Gastroesophageal sphincter (tissue), 4 donors: ENCODE results near the gene TADA3. TPM values are rescaled to one million over a fixed set of nuclear protein-coding genes. Genes with fewer than 3 reads are reported as not detected.

Experiments
- ATAC-seq: fragments of 150-250 bp; one replicate; pipeline ENCODE4 v1.9.1; 2016; ENCODE audit warnings: mild to moderate bottlenecking, moderate library complexity
- H3K27ac ChIP-seq, 4 donors: fragments of 200-600 bp; sonication (generic) in 3 of 4; 1 replicate in 3 of 4; 2 replicates in 1 of 4; pipeline ENCODE4 v1.5.1; 2016 to 2019
- H3K27me3 ChIP-seq: fragments of 200-600 bp; sonication (generic); one replicate; pipeline ENCODE4 v1.5.1; 2019
- H3K36me3 ChIP-seq, 2 donors: fragments of 200-600 bp; sonication (generic); one replicate each; pipeline ENCODE4 v1.5.1; 2019; ENCODE audit warnings: control low read depth in 1 of 2
- H3K4me1 ChIP-seq, 3 donors: fragments of 200-600 bp; sonication (generic); 1 replicate in 2 of 3; 2 replicates in 1 of 3; pipeline ENCODE4 v1.5.1; 2016 to 2019; ENCODE audit warnings: control low read depth in 2 of 3
- H3K4me3 ChIP-seq, 2 donors: fragments of 200-600 bp; sonication (generic); one replicate each; pipeline ENCODE4 v1.5.1; 2019; ENCODE audit warnings: mild to moderate bottlenecking in 1 of 2, moderate library complexity in 1 of 2
- H3K9me3 ChIP-seq, 3 donors: fragments of 200-600 bp; sonication (generic); one replicate each; pipeline ENCODE4 v1.5.1; 2017 to 2019; ENCODE audit warnings: control low read depth in 2 of 3
- CTCF ChIP-seq, 4 experiments: fragments of 200-600 bp in 2 of 4; fragments of 450-650 bp in 2 of 4; sonication (generic) in 1 of 4; IDR thresholded peaks; one replicate each; pipeline ENCODE4 v1.5.1; 2017 to 2019; ENCODE audit warnings: antibody characterized with exemption in 4 of 4, mild to moderate bottlenecking in 2 of 4, moderate library complexity in 2 of 4
- EP300 ChIP-seq: sonication (generic); formaldehyde crosslinking; IDR thresholded peaks from one replicate; pipeline ENCODE4 v1.6.1; 2017; ENCODE audit warnings: antibody characterized with exemption, mild to moderate bottlenecking
- POLR2A ChIP-seq, 2 donors: fragments of 450-650 bp; IDR thresholded peaks; one replicate each; pipeline ENCODE4 v1.6.1; 2017; ENCODE audit warnings: antibody characterized with exemption in 2 of 2, mild to moderate bottlenecking in 2 of 2, moderate library complexity in 1 of 2
- POLR2AphosphoS5 ChIP-seq: sonication (generic); formaldehyde crosslinking; IDR thresholded peaks from one replicate; pipeline ENCODE4 v1.6.1; 2017; ENCODE audit warnings: antibody characterized with exemption
- WGBS, 2 donors: methylation state at CpG; one replicate each; pipeline ENCODE4 v1.1.5; 2018; ENCODE audit warnings: low coverage in 1 of 2; 5-methylcytosine and 5-hydroxymethylcytosine counted together
- total RNA-seq, 4 donors: library from RNA; depleted of rRNA; stranded (reverse); fragments of >200 nt; gene quantifications; one replicate each; pipeline ENCODE4 v1.1.0, GENCODE V29; 2016

TADA3 gene
- total RNA-seq, 4 donors from 2014 or later = 54.6 to 82.2 (median 66.0) TPM

DNA sequence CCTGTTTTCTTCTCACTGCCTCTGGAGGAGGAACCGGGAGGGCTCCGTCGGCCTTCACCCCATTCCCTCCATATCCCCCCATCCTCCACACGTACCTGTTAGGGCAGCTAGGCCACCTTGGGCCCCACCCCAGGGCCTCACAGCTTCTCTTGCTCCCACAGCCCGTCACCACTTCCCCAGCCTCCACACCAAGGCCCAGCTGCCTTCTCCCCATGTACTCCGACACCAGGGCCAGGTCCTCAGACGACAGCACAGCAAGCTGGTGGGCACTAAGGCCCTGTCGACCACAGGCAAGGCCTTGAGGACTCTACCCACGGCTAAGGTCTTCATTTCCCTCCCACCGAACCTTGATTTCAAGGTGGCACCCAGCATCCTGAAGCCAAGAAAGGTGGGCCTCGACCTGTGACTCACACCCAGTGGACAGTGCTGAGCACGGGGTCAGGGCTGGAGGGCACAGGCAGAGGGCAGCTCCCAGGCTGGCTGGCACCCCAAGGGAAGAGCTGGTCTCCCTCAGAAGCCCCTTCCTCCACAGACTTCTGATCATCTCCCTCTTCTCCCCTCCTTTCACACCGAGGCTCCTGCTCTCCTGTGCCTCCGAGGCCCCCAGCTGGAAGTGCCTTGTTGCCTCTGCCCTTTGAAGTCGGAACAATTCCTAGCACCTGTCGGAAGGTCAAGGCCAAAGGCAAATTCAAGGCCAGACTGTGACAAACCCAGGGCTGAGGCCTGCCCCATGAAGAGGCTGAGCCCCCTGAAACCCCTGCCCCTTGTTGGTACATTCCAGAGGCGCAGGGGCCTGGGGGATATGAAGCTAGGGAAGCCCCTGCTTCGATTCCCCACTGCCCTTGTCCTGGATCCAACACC lies 42.5 kb upstream of the TADA3 start:
- H3K36me3 ChIP-seq = peaks cover 0 to 94% of the 10 kb centered on the region in 2 donors
- no peak for ATAC-seq

GRCh38 chr3:9833078-9833477 lies 40.8 kb upstream of the TADA3 start:
- H3K36me3 ChIP-seq = peaks cover 0 to 93% of the 10 kb centered on the region in 2 donors

More for the DNA sequence above, 42.5 kb upstream of the TADA3 start:
- Histone ChIP-seq H3K27me3 (no peaks in the 10 kb centered on the region), H3K4me1 (no peaks in the 10 kb centered on the region), H3K4me3 (no peak overlapping the region), H3K27ac (no peak overlapping the region), H3K9me3 (no peaks in the 10 kb centered on the region)
- TF ChIP-seq POLR2AphosphoS5 (no peak), EP300 (no peak), POLR2A (IDR thresholded peaks at IDR 0.05) (no peak), CTCF (IDR thresholded peaks at IDR 0.05) (no peak)
- WGBS, 2 donors = 66 to 73% methylated on average over 3 to 4 of the region's 18 CpGs

DNA sequence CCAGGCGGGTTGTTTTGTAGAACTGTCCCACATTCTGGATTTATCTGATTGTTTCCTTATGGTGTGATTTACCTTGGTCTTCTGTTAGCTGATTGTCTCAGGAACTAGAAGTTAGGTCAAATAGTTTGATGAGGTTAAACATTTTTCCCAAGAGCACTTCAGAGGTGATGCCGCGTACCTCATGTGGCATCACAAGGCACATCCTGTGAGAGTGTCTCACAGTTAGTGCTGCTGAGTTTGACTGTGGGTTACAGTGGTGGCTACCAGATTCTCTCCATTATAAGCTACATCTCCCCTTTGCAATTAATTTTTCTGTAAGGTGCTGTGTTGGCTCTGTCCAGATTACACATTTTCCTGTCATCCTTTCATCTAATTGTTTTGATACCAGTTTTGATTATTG lies 39.0 kb upstream of the TADA3 start:
- H3K36me3 ChIP-seq = peaks cover 0 to 91% of the 10 kb centered on the region in 2 donors
- TF ChIP-seq POLR2AphosphoS5 (no peak), EP300 (no peak), POLR2A (IDR thresholded peaks at IDR 0.05) (no peak), CTCF (IDR thresholded peaks at IDR 0.05) (no peak)
- H3K9me3 ChIP-seq = no peaks in the 10 kb centered on the region
- H3K27ac ChIP-seq = no peak overlapping the region
- H3K4me1 ChIP-seq = no peaks in the 10 kb centered on the region
- 97 to 100% methylated on average over 1 to 3 of the region's 3 CpGs for WGBS, 2 donors
- no peak overlapping the region for H3K4me3 ChIP-seq
- no peaks in the 10 kb centered on the region for H3K27me3 ChIP-seq
- ATAC-seq = no peak

More at GRCh38 chr3:9833078-9833477, 40.8 kb upstream of the TADA3 start:
- Histone ChIP-seq H3K27ac (no peak overlapping the region), H3K4me1 (no peaks in the 10 kb centered on the region), H3K9me3 (no peaks in the 10 kb centered on the region), H3K27me3 (no peaks in the 10 kb centered on the region), H3K4me3 (no peak overlapping the region)
- ATAC-seq = no peak
- no CpG with 5 or more reads among the region's 9 CpGs for WGBS, 2 donors
- TF ChIP-seq POLR2A (IDR thresholded peaks at IDR 0.05) (no peak), EP300 (no peak)

GRCh38 chr3:9828801-9829755 lies 36.8 kb upstream of the TADA3 start:
- peaks cover 0 to 76% of the 10 kb centered on the region in 2 donors for H3K36me3 ChIP-seq

DNA sequence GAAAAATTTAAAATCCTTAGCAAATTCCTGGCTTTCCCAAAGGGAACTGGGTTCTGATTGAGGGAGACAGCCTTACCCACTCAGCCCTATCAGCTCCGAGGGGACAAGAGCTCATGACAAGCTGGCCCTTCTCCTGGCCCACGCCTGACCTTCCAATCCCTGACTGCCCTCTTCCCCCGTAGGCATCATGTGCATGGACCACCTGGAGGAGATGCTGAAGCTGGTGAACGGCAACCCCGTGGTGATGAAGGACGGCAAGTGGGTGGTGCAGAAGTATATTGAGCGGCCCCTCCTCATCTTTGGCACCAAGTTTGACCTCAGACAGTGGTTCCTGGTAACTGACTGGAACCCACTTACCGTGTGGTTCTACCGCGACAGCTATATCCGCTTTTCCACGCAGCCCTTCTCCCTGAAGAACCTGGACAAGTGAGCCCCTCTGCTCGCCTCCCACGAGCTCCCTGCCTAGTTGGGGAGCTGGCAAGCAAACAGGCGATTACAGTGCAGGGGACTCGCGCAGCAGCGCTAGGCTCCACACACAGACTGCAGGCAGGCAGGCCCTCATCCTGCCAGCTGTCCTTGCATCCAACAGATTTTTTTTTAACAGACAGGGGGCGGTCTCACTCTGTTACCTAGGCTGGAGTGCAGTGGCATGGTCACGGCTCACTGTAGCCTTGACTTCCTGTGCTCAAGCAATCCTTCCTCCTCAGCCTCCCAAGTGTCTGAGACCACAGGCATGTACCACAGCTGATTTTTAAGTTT lies 34.7 kb upstream of the TADA3 start:
- H3K27me3 ChIP-seq = no peaks in the 10 kb centered on the region
- no peaks in the 10 kb centered on the region for H3K4me1 ChIP-seq
- no peak for ATAC-seq
- no peak overlapping the region for H3K27ac ChIP-seq
- no peak overlapping the region for H3K4me3 ChIP-seq
- H3K36me3 ChIP-seq = peaks cover 0 to 55% of the 10 kb centered on the region in 2 donors
- 40 to 70% methylated on average over 8 of the region's 20 CpGs for WGBS, 2 donors
- TF ChIP-seq EP300 = no peak
- TF ChIP-seq CTCF (IDR thresholded peaks at IDR 0.05) = peak in 1 of 4 experiments; percentile 12
- no peaks in the 10 kb centered on the region for H3K9me3 ChIP-seq

More at GRCh38 chr3:9828801-9829755, 36.8 kb upstream of the TADA3 start:
- no CpG with 5 or more reads among the region's 17 CpGs for WGBS, 2 donors
- Histone ChIP-seq H3K4me3 (no peak overlapping the region), H3K27ac (no peak overlapping the region), H3K4me1 (no peaks in the 10 kb centered on the region), H3K27me3 (no peaks in the 10 kb centered on the region), H3K9me3 (no peaks in the 10 kb centered on the region)
- ATAC-seq = no peak
- TF ChIP-seq EP300 = no peak
